Hematopoietic multipotent progenitor cell treated with erythropoietin and hydrocortisone succinate and interleukin-3 and kit ligand, for 6 days (in vitro differentiated cells): ENCODE results near the gene PC.
A peak's percentile ranks its signal among the peaks of the same experiment; 100 is the strongest.

Source experiments
- DNase-seq: peaks from one replicate; pipeline ENCODE4 v3.0.0-alpha.2; 2015

The PC gene

GRCh38 chr11:66853242-66854229 lies 104.6 kb downstream of the PC start:
- no peak for DNase-seq

GRCh38 chr11:66852466-66853241 lies 105.5 kb downstream of the PC start:
- no peak for DNase-seq

GRCh38 chr11:66851698-66852465 lies 106.3 kb downstream of the PC start:
- peak; percentile 69 for DNase-seq

GRCh38 chr11:66851239-66851596 lies 107.0 kb downstream of the PC start:
- DNase-seq: no peak

GRCh38 chr11:66850588-66851238 lies 107.5 kb downstream of the PC start:
- DNase-seq: no peak

- no peak for DNase-seq
Measured at GRCh38 chr11:66850235-66850587, 108.0 kb downstream of the PC start.

- DNase-seq: no peak
Measured at GRCh38 chr11:66849501-66850234, 108.5 kb downstream of the PC start.

GRCh38 chr11:66848671-66849500 lies 109.3 kb downstream of the PC start:
- no peak for DNase-seq

GRCh38 chr11:66847461-66848232 lies 110.5 kb downstream of the PC start:
- DNase-seq: no peak

GRCh38 chr11:66846671-66847091 lies 111.5 kb downstream of the PC start:
- DNase-seq: no peak

- no peak for DNase-seq
Measured at GRCh38 chr11:66845876-66846212, 112.3 kb downstream of the PC start.

- no peak for DNase-seq
Measured at GRCh38 chr11:66845143-66845875, 112.9 kb downstream of the PC start.

GRCh38 chr11:66844496-66845142 lies 113.6 kb downstream of the PC start:
- DNase-seq: no peak

- no peak for DNase-seq
Measured at GRCh38 chr11:66843776-66844495, 114.2 kb downstream of the PC start.

GRCh38 chr11:66842896-66843775 lies 115.0 kb downstream of the PC start, which contains the start of gene RCE1:
TSS of gene RCE1 (plus strand) at chr11:66843441. CDS start at chr11:66843456, 15 bp downstream.
- peak; percentile 92 for DNase-seq

GRCh38 chr11:66842501-66842895 lies 115.7 kb downstream of the PC start:
- no peak for DNase-seq

- DNase-seq: no peak
Measured at GRCh38 chr11:66841861-66842260, 116.3 kb downstream of the PC start.
